Amniotic stem cell (primary cell): Measurements from ENCODE around the gene PRDM15.
A peak's percentile ranks its signal among the peaks of the same experiment; 100 is the strongest.

Experiments
- DNase-seq: peaks from one replicate; lab custom pipeline; 2025; lab: John Stamatoyannopoulos, UW

Gene PRDM15

DNA sequence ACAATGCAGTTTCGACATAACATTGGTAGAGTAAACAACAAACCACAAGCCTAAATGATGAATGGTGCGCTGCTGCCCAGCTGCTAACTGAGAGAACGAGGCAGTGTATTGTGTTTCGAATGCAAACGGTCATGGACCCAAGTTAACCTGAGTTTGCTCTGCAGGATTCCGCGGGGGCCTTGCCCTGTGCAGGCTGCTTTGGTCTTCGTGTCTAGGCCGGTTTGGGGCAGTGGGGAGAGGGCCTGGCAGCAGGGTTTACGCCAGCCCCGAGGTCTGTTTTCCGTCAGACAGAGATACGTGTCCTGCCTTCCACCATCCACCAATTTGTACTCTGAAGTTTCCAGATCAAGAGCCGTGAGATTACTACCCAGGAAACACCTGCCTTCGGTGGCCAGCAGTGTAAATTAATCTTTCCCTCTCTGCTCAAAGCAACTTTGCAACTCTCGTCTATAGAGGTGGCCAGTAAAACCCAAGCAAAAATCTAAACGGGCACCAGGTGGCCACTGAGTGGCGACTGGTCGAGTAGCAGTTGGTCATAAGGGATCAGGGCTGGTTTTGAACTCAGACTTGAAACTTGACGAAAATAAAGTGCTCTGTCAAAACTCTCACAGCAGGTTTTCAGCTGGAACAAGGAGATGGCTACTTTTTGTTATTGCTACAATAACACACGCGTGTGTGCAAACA is 6.3 kb upstream of the PRDM15 start:
- no peak for DNase-seq

DNA sequence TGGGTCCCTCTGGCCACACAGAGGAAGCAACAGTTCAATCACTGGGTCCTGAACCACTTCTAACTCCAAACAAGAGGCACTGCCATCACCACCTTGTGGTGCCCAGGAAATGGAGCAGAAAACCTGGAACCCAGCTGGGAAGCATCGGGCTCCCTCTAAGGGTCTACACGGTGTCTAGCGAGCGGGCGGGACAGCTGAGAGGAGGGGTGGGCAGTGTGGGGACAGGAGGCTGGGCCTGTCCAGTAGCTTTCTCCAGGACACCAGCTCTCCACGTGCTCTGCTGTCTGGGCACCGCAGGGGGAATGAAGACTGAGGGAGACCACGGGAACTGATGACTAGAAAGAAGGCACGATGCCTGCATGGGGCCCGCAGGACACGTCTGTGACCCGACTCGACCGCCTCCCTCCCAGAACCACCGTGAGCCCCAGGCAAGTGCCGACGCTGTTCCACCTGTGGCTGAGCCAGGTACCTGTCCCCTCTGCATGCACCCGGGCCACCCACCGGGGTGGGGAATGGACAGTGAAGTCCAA is 5.4 kb upstream of the PRDM15 start:
- no peak for DNase-seq

DNA sequence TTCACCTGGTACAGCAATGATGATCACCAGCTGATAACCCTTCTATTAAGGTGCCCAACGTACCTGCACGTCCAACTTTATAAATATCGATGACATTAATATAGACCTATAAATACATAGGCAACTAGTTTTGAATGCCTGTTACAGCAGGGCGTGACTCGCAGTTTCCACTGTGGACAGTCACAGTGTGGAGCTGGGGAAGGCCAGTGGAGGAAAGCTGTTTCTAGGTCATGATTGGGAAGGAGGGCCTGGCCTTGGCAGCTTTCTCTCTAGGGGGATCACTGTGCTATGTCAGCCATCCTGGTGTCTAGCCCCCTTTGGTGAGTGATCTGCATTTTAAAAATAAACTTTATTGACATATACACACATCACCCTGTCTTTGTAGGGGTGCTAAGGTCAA is 4.4 kb upstream of the PRDM15 start:
- DNase-seq = no peak

DNA sequence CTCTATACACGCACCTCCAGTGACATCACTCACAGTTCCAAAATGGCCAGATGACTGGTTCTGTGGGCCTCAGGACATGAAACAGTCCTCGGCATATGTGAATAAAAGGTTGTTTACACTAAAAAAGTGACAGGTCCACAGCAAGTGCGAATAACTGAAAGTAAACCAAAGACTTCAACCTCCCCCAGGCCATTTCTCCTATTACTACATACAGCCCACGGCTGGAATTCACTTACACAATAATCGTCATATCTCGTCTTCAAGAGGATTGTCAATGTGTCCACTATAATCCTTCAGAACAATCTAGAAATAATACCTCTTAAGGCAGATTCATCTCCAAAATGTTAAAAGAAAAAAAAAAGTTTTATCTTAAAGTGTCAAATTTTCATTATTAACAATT is 1.9 kb upstream of the PRDM15 start:
- no peak for DNase-seq

DNA sequence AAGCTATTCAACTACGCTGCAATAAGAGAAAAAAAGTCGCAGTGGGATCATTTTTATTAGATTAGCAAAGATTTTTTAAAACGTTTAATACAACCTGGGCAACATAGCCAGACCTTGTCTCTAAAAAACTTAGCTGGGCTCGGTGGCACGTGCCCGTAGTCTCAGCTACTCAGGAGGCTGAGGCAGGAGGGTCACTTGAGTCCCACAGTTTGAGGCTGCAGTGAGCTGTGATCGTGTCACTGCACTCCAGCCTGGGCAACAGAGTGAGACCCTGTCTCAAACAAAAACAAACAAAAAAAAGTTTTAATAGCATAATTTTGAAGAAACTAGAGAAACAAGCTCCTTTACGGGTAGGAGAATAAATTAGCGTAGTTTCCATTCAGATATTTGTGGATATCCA is 1.0 kb upstream of the PRDM15 start:
- no peak for DNase-seq

DNA sequence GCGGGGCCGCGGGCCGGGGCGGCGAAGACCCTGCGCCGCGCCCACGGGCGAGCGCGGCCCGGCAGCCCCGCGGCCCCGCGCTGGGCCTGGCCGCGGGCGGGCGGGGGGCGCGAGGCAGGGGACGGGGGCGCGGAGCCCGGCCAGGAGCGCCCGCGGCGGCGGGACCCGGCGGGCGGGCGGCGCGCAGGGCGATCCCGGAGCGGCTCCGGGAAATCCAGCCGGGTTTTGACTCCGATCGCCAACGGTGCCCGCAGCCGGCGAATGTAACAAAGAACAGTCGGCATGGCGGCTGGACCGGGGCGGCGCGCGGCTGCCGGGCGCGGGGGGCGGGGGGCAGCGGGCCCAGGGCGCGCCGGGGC is 334 bp downstream of the PRDM15 start:
- DNase-seq = peak; percentile 70

DNA sequence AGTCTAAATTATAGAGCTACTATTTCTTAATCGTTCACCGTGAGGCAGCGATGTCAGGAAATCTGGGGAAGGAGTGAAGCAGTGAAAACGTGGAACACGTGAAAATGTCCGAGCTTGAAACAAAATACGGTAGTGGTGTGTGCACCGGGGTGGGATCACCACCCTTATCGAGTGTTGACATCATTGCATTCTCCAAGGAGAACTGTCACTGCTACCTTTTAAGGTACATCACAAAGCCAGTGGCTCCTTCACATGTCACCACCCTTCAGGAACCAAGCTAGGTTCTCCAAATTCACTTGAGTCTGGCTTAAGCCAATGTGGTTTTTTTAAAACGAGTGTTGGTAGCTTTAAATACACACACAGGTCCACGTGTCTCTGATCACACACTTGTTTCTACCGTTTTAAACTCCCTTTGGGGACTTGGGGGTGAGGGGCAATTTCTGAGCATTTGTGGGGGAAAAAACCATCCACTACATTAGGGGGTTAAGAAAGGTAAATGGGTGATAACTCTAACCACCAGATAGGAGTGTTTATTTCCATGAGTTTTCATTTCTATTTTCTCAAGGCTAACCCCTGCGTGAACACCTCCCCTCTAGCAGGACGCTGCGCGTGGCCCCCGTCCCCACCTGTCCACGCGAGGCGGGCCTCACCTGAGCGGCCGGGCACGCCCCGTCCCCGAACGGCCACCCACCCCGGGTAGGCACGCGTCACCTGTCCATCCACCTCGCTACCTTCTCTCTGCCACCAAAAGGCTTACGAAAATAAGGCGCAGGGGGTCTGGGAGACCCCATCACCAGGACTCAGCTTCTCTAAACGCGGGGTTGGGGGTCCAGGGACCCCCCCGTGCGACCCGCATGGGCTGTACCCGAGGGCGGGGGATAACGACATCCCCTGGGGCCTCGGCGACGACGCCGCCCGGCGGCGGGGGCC is 978 bp downstream of the PRDM15 start:
- peak; percentile 3 for DNase-seq

DNA sequence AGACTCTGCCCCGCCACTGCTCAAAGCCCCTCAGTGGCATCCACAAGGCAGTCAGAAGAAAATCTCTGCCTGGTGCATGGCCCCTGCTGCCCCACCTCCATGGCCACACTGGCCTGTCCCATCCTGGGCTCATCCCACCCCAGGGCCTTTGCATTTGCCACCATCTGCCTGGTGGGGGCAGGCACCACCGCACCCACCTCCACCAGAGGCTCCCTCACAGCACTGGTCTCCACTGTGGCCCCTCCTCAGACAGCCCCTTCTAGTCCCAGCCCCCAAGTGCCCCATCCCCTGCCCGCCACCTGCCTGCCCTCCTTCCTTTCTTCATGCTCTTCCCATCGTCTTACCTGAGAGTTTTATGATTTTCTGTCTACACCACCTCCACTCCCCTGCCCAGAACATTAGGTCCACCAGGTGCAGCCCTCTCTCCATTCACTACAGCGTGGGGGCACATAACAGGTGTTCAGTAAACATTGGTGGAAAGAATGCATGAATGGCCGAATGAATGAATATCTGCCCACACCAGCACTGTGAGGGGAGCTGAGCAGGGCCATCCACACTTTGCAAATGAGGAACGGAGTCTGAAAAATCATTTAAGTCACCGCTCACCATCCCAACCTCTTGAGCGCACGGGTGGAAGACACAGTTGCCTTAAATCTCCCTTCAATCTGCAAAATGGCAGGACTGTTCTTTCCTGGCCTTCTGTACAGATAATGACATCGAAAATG is 2.1 kb downstream of the PRDM15 start:
- DNase-seq = no peak

DNA sequence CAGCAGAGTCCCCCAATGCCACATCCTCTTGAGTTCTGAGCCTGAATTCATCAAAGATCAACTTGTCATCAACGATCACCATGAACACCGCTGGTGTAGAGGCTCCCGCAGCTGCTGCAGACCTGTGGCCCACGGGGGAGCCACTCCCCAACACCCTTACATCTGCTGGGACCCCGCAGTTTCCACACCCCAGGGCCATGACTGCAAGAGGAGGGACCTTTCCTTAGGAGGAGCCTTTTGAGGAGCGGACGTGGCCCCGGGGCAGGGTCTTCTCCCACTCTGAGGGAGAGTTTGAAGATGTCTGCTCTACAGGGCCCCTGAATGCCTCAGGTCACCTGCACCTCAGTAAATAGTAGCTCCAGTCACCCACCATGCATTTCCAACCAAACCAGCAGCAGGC is 2.7 kb downstream of the PRDM15 start:
- DNase-seq = no peak

DNA sequence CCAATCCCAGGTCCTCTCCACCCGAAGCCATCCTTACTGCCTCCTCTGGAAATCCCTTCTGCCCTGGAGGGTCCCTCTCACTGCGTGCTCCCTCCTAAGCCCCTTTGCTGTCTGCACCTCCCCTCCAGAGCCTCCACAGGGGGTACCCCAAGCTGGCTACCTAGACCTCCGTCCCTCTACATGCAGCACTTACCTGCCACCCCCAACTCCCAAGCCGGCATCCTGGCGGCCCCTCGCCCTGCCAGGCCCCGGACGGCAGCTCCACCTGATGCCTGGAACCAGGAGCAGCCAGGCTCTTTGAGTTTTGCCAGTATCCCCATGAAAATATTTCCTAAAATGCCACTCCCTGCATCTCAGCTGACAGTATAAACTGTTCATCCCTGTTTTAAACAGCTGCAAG is 4.1 kb downstream of the PRDM15 start:
- DNase-seq = no peak

DNA sequence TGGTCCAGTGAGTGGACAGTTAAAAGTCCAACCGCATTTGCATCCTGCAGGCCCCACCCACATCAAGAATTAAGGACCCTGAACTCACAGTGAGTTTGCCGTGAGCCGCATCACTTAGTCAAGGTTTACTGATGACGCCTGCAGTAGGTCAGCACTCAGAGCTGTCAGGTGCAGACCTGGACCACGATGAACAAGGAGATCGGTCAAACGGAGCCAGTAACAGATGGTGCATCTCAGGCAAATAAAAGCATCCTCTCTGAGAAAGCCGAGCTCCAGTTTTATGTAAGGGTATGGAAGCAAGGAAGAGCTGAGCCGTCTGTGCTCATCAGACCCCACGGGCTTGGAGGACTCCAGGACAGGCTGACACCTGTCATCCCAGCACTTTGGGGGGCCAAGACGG is 4.5 kb downstream of the PRDM15 start:
- no peak for DNase-seq

DNA sequence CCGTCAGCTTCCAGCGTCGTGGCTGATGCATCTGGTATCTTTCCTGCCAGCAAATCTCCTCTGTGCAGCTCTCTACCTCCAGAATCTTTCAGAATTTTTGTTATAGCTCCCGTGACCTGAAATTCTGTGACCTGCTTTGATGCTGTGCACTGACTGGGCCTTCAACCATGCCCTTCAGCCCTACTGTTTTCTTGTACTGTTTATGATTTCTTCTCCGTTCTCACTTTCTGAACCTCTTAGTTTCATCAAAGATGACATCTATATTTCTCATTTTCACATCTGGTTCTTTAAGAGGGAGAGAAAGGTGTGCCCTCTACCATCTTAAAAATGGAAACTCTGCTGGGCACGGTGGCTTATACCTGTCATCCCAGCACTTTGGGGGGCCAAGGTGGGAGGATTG is 5.7 kb downstream of the PRDM15 start:
- no peak for DNase-seq

DNA sequence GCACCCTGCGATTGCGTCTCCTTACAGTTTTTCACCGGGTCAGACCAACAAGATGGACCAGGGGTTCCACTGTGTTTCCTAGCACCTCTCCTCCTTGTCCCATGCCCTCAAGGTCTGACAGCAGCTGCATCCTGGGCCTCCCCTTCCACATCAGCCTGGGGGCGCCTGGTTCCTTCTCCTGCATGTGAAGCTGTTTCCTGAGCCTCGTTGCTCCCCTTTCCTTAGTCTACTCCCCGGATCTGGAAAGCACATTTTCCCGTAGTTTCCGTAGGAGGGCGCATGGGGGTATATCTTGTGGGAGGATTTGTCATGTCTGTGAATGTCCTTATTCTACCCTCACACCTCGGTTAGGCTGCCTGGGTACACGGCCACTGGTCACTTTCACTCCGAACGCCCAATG is 6.1 kb downstream of the PRDM15 start:
- no peak for DNase-seq

DNA sequence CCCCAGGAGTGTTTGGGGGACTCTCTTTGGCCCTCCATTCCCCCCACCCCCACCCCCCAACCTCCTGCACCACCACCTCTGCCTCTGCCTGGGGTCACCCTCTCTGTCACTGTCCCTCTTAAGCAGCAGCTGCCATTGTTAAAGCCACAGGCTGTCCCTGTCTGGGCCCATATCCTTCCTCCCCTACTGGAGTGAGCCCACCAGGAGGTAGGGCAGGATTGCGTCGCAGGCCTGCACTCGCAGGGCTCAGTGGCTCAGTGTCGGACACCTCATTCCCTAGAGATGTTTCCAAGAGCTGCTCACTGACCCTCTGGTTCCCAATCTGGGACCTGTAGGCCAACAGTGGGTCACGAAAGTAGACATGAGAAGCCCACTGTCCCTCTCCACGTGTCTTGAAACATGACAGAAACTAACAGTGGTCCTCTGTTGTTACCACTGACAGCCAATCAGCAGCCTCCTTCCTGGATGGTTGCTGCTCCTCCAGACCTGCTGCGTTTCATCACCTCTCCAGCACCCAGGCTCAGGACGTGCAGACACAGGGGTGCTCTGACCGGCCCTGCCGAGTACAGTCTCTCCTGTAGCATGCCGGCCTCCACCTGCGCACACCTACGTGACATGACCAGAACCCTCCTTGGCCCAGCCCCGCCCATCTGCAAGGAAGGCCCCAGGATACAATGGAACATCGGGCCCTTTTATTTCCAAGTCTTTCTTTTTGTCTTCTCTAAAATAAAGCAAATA is 7.7 kb downstream of the PRDM15 start:
- DNase-seq = no peak

DNA sequence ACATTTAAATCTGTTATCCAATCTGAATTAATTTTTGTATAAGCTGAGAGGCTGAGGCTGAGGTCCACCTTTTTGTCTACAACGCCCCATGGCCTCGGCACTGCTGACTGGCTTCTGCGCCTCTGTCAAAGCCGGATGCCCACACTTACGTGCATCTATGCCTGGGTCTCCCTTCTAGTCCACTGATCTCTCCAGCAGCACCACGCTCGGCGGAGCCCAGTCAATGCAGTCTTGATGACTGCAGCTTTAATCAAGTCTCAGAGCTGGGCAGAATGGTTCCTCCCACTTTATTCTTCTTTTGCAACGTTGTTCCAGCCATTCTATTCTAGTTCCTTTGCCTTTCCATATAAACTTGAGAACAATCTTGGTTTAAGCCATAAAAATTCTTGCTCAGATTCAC is 9.4 kb downstream of the PRDM15 start:
- no peak for DNase-seq

DNA sequence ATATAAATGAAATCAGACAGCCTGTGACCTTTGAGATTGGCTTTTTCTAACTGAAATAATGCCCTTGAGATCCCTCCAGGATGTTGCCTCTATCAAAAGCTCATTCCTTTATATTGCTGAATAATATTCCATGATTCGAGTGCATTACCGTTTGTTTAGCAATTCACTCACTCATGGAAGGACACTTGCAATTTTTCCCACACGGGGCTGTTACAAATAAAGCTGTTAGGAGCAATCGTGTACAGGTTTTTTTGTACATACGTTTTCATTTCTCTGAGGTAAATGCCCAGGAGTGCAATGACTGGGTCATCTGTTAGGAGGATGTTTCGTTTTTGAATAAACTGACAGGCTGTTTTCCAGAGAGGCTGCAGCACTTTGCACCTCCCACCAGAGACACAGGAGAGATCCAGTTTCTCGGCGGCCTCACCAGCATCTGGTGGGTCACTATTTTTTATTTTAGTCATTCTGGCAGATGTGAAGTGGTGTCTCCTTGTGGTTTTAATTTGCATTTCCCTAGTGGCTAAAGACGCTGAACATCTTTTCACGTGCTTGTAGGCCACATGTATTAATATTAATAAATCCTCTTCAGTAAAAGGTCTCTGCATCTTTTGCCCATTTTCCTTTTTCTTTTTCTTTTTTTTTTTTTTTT is 11.0 kb downstream of the PRDM15 start:
- DNase-seq = no peak

DNA sequence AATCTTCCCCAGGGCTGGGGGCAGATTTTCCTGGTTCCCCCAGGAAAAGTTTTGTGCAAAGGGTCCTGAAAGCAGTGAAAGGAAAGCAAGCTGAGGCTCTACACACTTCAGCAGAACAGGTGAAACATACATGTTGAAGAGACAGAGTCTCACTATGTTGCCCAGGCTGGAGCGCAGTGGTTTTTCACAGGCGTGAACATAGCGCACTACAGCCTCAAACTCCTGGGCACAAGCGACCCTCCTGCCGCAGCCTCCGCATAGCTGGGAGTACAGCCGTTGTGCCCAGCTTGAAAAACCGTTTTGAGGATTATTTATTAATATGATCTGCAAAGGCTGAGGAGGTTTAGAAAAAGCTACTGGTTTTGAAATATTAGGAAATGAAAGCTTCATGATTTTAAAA is 11.8 kb downstream of the PRDM15 start:
- DNase-seq = no peak

DNA sequence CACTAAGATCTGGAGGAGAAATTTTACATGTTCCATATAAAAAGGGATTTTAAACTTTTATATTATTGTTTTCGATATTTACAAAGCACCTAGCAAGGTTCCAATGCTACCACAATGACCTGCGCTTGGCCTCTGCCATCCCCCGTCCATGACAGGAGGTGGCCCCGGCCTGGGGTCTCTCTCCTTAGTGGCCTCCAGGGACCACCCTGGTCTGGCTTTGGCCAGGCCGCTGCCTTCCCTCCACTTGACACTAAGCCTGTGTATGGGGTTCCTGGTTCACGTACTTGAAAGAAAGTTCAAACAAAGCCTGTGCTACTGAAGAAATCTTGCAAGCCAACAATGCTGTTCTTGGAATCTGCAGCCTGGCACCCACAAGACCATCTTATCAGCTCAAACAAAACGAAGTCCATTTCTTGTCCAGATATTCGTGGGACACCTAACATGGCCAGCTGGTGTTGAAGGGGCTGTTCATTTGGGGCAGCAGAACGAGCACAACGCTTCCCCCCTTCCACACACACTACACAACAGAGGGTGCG is 12.8 kb downstream of the PRDM15 start:
- DNase-seq = no peak

DNA sequence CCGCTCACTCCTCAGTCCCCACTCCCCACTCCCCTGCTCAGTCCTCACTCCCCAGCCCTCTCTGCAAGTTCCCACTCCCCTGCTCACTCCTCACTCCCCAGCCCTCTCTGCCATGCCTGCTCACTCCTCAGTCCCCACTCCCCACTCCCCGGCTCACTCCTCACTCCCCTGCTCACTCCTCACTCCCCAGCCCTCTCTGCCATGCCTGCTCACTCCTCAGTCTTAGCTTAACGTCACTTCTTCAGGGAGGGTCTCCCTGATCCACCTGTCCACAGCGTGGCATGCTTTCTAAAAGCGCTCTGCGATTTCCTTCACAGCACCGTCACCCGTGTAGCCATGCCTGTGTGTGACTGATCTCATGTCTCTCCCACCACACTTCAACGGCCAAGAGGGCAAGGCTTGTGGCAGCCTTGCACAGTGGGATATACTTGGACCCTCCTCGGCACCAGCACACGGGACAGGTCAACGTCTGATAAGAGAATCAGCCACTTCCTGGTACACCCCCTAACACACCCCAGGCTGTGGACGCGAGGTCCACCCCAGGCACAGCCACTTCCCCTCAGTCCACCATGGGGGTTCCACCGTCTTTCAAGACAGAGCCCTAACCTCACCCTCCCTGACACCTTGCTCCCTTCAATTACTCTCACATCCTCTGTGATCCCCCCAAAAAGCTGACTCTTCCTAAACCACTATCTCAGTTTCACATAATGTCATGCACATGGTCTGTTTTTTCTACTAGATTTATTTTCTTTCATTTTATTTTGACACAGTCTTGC is 14.0 kb downstream of the PRDM15 start:
- DNase-seq = no peak

DNA sequence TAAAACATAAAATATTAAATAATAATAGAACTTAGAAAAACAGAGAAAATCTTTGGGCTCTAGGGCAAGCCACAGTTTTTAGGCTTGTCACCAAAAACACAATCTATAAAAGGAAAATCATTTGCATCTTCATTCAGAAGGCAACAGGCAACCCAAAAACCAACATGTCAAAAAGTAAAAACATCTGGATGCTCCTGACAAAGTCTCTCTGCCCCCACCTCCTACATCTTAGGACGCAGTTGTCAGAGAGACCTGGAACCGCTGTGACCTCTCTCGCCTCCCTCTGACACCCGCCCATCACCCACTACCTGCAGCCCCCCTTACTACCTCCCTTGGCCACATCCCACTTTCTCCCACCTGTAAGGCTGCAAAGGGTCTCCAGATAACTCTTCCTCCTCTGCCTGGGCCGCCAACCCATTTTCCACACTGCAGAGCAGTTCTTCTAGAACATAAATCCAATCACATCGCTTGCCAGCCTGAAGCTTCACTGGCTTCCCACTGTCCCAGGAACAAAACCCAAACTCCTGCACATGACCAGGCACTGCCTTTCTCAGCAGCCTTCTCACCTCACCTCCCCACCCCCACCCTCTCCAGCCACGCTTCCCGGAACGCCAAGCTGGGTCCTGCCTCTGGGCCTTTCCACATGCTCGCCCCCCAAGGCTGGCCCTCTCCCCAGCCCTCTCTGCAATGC is 14.7 kb downstream of the PRDM15 start:
- no peak for DNase-seq
